ENCODE measurements around the gene CALHM2.
A peak's percentile ranks its signal among the peaks of the same experiment; 100 is the strongest.

CALHM2 gene

GRCh38 chr10:103475437-103475836, 23.3 kb upstream of the CALHM2 start:
- no peak for DNase-seq

- no peak for DNase-seq
Measured at GRCh38 chr10:103474077-103474476, 21.9 kb upstream of the CALHM2 start.

- no peak for DNase-seq
Measured at GRCh38 chr10:103473261-103473671, 21.1 kb upstream of the CALHM2 start.

- no peak for DNase-seq
Measured at GRCh38 chr10:103472005-103472404, 19.8 kb upstream of the CALHM2 start.

GRCh38 chr10:103470761-103471653, 18.8 kb upstream of the CALHM2 start:
- peak; percentile 55 for DNase-seq

GRCh38 chr10:103469201-103469600, 17.0 kb upstream of the CALHM2 start:
- DNase-seq = no peak

GRCh38 chr10:103467406-103467805, 15.2 kb upstream of the CALHM2 start:
- no peak for DNase-seq

- DNase-seq = no peak
Measured at GRCh38 chr10:103466734-103467133, 14.6 kb upstream of the CALHM2 start.

- DNase-seq = no peak
Measured at GRCh38 chr10:103465411-103466179, 13.4 kb upstream of the CALHM2 start.

- no peak for DNase-seq
Measured at GRCh38 chr10:103463499-103463898, 11.3 kb upstream of the CALHM2 start.

- DNase-seq = no peak
Measured at GRCh38 chr10:103459615-103460014, 7.4 kb upstream of the CALHM2 start.

GRCh38 chr10:103458720-103459119, 6.5 kb upstream of the CALHM2 start, which contains the start of gene CALHM1:
CALHM1 (minus strand) TSS chr10:103458900; CDS start chr10:103458751, 149 bp downstream.
- no peak for DNase-seq

GRCh38 chr10:103457896-103458583, 5.9 kb upstream of the CALHM2 start:
- DNase-seq = no peak

GRCh38 chr10:103457176-103457712, 5.1 kb upstream of the CALHM2 start:
- no peak for DNase-seq

GRCh38 chr10:103456074-103456660, 4.0 kb upstream of the CALHM2 start:
- no peak for DNase-seq

- no peak for DNase-seq
Measured at GRCh38 chr10:103455235-103455634, 3.1 kb upstream of the CALHM2 start.

GRCh38 chr10:103454026-103454425, 1.9 kb upstream of the CALHM2 start:
- no peak for DNase-seq

- DNase-seq = no peak
Measured at GRCh38 chr10:103452506-103453230, 498 bp upstream of the CALHM2 start.

- DNase-seq = peak; percentile 49
Measured at GRCh38 chr10:103451091-103451813, 918 bp downstream of the CALHM2 start.

GRCh38 chr10:103450201-103450695, 1.9 kb downstream of the CALHM2 start:
- DNase-seq = no peak

Measured in stimulated activated CD4-positive, alpha-beta T cell treated with anti-CD3 and anti-CD28 coated beads, Interleukin-1b, Interleukin-23, amount 100 ng/mL, for 48 hours (primary cell).